SHP77 treated with DMSO at 0.1 percent for 48 hours (cell line): Measurements from ENCODE around the gene PLCL2.
"Not testable (repeated sequence)": the region's sequence is repeated elsewhere in the genome, so short reads cannot be mapped to it uniquely, and the experiment has no call there.

Source experiments
- DNase-seq: peaks from one replicate; lab custom pipeline; 2025; lab: John Stamatoyannopoulos, UW

The PLCL2 gene

DNA sequence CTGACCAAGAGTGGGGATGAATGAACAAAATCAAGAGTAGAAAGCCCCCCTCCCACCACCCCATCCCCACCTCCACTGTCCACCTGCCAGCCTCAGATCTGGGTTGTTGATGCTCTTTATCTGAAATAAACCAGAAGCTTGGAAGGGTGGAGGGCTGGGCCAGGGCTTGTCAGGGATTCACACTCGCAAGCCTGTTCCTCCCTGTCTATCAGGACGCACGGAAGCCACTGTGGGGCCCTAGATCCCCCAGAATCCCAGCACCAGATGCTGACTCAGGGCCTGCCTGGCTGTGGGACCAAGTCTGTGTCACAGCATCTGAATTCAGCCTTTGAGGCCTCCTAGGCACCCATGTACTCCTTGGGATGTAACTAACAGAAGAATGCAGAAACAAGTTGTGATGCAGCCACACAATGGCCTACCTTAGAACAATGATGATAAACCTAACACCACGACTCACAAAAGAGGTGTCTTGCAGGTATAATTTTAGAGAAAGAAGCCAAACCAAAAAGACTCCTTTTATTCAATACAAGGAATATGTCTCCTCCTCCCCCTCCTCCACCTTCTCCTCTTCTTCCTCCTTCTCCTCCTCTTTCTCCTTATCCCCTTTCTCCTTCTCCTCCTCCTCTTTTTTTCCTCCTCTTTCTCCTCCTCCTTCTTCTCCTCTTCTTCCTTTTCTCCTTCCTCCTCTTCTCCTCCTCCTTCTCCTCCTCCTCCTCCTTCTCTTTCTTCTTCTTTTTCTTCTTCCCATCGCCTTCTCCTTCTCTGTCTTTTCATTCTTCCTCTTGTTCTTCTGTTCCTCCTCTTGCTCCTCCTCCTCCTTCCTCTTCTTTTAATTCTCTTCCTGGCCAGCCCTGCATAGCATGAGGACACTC lies 234.7 kb downstream of the PLCL2 start:
- DNase-seq, result no peak

DNA sequence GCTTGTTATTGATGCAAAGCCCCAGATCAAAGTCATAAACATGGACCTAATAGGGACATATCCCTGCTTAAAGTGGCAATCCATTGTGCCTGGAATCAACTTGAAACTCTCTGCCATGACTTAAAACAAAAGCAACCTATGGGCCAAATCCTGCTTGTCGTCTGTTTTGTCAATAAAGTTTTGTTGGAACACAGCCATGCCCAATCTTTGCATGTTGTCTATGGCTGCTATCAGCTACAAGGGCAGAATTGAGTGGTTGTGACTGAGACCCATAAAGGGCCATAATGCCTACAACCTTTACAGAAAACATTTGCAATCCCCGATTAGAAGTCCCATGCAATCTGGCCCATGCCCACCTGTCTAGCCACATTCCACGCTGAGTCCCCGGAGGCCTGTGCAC lies 235.4 kb downstream of the PLCL2 start:
- DNase-seq, result no peak

DNA sequence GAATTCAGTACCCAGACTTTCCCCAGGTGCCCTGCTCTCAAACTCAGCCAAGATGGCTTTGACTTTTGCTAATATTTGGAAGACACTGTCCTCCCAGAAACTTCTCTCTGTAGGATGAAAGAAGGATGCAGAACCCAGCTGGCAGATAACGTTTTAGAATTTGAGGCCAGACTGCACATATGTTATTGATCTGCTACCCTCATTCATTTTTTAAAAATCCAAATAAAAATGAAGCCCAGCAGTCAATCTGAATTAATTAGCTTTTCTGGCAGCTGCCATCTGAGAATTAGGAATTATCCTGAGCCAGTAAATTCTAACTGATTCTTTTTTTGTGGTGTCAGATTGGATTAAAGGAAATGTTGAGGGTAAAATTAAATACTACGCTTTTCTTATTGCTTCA lies 236.6 kb downstream of the PLCL2 start:
- DNase-seq, result no peak

- DNase-seq, result no peak
These were observed 238.0 kb downstream of the PLCL2 start for GRCh38 chr3:17122758-17123157.

DNA sequence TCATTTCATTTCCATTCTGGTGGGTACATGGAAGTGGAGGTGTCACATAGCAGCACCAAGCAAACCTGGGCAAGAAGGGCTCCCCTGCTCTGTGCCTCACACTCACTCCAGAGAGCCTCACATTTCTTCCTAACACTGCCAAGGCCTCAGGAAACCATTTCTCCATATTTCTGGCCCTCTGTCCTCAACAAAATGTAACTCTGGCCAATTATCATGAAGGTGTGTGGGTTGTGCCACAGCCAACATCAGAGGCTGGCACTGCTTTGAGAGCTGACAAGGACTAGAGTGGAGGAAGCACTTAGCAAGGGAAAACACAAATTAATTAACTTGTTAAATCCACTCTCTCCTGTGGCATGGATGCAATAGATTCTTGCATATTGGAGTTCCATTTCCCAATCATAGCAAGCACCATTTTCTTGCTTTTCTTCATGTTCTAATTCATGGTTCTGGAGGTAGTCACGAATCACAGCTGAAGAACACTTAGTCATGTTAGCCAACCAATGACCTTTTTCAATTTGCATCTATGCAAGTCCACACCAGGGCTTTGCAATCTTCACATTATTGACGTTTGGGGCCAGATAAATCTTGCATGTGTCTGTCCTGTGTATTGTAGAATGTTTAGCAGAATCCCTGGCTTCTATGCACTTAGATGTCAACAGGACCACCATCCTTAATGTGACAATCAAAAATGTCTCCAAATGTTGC lies 241.1 kb downstream of the PLCL2 start:
- no peak for DNase-seq

- DNase-seq, result not testable (repeated sequence)
These were observed 243.9 kb downstream of the PLCL2 start for GRCh38 chr3:17128671-17129070.

DNA sequence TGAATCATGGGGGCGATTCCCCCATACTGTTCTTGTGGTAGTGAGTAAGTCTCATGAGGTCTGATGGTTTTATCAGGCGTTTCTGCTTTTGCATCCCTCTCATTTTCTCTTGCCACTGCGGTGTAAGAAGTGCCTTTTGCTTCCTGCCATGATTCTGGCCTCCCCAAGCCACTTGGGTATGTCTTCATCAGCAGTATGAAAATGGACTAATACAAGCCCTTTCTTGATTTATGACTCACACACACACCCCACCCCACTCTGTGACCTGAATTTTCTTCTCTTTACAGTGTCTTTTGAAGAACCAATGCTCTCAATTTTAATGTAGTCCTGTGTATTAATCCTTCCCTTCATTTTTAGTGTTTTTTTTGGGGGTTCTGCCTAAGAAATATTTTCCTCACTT lies 244.8 kb downstream of the PLCL2 start:
- no peak for DNase-seq

DNA sequence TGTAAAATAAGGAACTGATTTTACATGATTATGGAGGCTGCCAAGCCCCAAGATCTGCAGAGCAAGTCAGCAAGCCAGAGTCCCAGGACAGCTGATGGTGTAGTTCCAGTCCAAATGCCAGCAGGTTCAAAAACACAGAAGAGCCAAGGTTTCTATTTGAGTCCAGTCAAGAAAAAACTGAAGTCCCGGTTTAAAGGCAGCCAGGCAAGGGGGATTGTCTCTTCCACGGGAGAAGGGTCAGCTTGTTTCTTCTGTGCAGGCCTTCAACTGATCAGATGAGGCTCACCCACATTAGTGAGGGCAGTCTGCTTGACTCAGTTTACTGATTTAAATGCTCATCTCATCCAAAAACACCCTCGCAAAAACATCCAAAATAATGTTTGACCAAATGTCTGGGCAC lies 246.2 kb downstream of the PLCL2 start:
- no peak for DNase-seq

DNA sequence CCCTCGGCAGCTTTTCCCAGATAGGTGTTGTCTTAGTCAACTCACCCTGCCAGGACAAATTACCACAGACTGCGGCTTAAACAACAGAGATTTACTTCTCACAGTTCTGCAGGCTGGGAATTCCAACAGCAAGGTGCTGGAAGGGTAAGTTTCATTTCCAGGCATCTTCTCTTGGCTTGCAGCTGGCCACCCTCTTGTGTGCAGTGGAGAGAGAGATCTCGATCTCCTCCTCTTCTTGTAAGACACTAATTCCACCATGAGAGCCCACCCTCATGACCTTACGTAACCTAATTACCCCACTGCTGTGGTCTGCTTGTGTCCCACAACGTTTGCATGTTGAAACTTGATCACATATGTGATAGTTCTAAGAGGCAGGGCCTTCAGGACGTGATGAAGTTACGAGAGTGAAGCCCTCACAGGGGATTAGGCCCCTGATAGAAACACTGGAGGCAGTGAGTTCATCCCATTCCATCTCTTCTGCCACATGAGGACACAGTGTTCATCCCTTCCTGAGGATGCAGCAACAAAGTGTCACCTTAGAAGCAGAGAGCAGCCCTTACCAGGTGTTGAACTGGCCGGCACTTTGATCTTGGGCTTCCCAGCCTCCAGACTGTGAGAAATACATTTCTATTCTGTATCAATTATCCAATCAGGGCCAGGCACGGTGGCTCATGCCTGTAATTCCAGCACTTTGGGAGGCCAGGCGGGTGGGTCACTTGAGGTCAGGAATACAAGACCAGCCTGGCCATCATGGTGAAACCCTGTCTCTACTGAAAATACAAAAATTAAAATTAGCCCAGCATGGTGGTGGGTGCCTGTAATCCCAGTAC lies 247.7 kb downstream of the PLCL2 start:
- DNase-seq, result no peak

DNA sequence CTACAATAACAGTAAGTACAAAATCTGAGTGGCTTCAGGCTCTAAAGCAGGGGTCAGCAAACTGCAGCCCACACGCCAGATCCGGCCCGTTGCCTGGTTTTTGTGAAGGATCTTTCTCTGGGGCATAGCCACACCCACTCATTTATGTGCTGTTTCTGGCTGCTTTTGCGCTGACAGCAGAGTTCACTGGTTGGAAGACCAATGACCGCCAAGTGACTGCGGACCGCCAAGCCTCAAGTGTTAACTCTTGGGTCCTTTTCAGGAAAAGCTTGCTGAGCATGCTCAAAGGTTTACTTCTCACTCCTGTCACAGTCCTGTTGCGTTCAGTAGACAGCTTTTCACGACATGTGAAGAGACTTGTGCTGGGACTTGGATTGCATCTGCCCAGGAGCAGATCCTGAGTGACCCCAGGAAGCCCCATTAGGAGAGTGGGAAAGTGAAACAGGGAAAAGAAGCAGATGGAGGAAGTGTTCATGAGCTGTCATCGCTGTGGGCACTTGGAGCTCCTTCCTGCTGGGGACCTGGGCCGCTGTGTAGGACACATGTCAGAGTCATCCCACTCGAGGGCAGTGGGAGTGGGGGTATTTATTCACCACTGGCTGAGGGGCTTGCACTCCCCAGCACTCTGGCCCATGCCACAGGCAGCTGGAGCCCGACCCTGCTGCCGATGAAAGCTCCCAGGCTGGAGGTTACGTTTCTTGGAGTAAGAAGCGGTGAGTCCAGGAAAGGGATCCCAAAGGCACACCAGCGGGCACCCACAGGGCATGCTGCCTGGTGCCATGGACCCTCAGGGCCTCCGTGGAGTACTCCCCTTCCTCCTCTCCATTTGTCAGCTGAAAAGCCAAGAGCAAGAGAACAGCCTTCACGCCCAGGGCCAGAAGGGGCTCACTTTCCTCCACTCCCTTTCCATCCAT lies 249.1 kb downstream of the PLCL2 start:
- no peak for DNase-seq

DNA sequence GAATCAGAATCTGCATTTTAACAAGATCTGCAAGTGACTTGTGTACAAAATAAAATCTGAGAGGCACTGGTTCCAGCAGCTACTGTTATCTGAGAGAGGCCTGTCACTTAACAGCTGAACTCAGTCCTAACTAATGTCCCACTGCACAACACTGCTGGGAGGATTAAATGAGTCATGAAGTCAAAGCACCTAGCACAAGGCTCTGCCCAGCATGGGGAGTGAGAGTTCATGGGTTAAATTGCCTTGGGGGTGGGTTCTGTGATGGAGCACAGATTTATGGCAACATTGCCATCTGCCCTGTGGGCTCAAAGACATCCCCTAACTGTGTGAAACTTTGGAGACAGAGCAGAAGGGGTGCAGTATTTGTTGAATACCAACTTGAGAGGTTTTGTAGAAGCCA lies 250.9 kb downstream of the PLCL2 start:
- no peak for DNase-seq

- DNase-seq, result no peak
These were observed 251.5 kb downstream of the PLCL2 start for GRCh38 chr3:17136136-17136721.

- DNase-seq, result no peak
These were observed 252.6 kb downstream of the PLCL2 start for GRCh38 chr3:17137321-17137826.

GRCh38 chr3:17138246-17139039 lies 253.7 kb downstream of the PLCL2 start:
- no peak for DNase-seq
